Brain microvascular endothelial cell (primary cell): ENCODE results near the gene SERPINA4.
"Not testable (repeated sequence)": the region's sequence is repeated elsewhere in the genome, so short reads cannot be mapped to it uniquely, and the experiment has no call there.

Experiments
- DNase-seq: peaks from one replicate; pipeline ENCODE4 v3.0.0-alpha.2; 2020
- H3K27ac ChIP-seq: fragments of 250-450 bp; sonication (Bioruptor Pico); 2 replicates; pipeline ENCODE4 v1.5.1; 2020; ENCODE audit warnings: mild to moderate bottlenecking, moderate library complexity
- H3K27me3 ChIP-seq: fragments of 250-450 bp; sonication (Bioruptor Pico); replicated peaks from 2 replicates; pipeline ENCODE4 v1.5.1; 2020; ENCODE audit warnings: mild to moderate bottlenecking
- H3K36me3 ChIP-seq: fragments of 250-450 bp; sonication (Bioruptor Pico); replicated peaks from 2 replicates; pipeline ENCODE4 v1.5.1; 2020; ENCODE audit warnings: mild to moderate bottlenecking
- H3K4me3 ChIP-seq: 2 replicates; pipeline ENCODE4 v1.5.1; 2011; ENCODE audit warnings: low read depth, mild to moderate bottlenecking, control low read depth, low read length, moderate library complexity
- in situ Hi-C: cut with HindIII; loops from 2 replicates; pipeline ENCODE4 v1.10.0; 2017; ENCODE audit warnings: low sequenced_read_pairs, low pct_ligation_motif_present
- TF ChIP-seq, protein P1 (sequence below): IDR thresholded peaks from 2 replicates; pipeline ENCODE4 v1.5.1; 2011; ENCODE audit warnings: low read depth, mild to moderate bottlenecking, moderate library complexity, low read length, control low read depth, inconsistent platforms; ENCODE audit errors: missing control alignments

The SERPINA4 gene

DNA sequence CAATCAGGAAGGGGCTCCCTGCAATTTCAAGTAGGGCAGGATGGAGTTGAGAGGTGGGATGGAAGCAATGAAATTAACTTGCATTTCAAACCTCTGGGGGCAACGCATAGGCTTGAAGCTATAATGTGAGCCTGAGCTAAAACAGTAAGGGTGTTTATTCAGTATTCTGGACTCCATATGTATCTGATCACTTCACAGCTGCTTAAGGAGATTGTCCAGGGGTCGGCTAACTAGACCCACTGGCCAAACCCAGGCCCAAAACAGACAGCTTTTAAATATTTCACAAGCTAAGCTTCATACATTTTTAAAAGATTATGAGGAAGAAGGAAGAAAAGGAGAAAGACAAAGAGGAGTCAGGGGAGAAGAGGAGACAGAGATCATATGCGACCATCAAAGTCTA lies 44.1 kb downstream of the SERPINA4 start:
- in situ Hi-C loops, result no loop called here
- Histone ChIP-seq H3K4me3 (no peak overlapping the region), H3K27ac (no peak overlapping the region), H3K36me3 (no peaks in the 10 kb centered on the region), H3K27me3 (no peaks in the 10 kb centered on the region)
- DNase-seq, result no peak
- TF ChIP-seq, protein P1, sequence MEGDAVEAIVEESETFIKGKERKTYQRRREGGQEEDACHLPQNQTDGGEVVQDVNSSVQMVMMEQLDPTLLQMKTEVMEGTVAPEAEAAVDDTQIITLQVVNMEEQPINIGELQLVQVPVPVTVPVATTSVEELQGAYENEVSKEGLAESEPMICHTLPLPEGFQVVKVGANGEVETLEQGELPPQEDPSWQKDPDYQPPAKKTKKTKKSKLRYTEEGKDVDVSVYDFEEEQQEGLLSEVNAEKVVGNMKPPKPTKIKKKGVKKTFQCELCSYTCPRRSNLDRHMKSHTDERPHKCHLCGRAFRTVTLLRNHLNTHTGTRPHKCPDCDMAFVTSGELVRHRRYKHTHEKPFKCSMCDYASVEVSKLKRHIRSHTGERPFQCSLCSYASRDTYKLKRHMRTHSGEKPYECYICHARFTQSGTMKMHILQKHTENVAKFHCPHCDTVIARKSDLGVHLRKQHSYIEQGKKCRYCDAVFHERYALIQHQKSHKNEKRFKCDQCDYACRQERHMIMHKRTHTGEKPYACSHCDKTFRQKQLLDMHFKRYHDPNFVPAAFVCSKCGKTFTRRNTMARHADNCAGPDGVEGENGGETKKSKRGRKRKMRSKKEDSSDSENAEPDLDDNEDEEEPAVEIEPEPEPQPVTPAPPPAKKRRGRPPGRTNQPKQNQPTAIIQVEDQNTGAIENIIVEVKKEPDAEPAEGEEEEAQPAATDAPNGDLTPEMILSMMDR, result no peak

- H3K4me3 ChIP-seq, H3K27ac ChIP-seq, H3K27me3 ChIP-seq, DNase-seq, H3K36me3 ChIP-seq, in situ Hi-C loops: not testable (repeated sequence)
These were observed 47.7 kb downstream of the SERPINA4 start for GRCh38 chr14:94608966-94609365.

DNA sequence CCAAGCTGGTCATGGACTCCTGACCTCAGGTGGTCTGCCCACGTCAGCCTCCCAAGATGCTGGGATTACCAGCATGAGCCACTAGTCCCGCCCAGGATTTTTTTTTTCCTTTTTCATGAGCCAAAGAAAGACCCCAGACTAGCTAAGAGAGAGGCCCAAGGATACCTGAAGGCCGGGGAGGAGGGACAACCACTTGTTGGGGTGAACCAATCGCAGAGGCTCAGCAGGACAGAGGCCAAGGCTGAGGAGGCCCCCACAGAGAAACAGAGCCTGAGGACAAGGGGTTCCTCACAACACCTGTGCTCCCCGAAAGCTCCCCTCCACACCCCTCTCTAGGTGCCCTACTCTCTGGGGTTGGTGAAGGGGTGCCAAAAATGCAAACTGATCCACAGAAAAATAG lies 49.9 kb downstream of the SERPINA4 start:
- TF ChIP-seq, protein P1, result no peak
- in situ Hi-C loops, result no loop called here
- no peaks in the 10 kb centered on the region for H3K27me3 ChIP-seq
- no peak for DNase-seq
- H3K27ac ChIP-seq, result no peak overlapping the region
- no peak overlapping the region for H3K4me3 ChIP-seq
- H3K36me3 ChIP-seq, result no peaks in the 10 kb centered on the region

- DNase-seq, result no peak
- Histone ChIP-seq H3K36me3 (no peaks in the 10 kb centered on the region), H3K27me3 (no peaks in the 10 kb centered on the region), H3K4me3 (no peak within 1 kb of the TSS), H3K27ac (no peak within 1 kb of the TSS)
- TF ChIP-seq, protein P1, result no peak
- in situ Hi-C loops, result no loop called here
These were observed 50.9 kb downstream of the SERPINA4 start, which contains the start of gene SERPINA3 for GRCh38 chr14:94612174-94612573. SERPINA3 (plus strand) TSS chr14:94612391; CDS start chr14:94614442, 2,051 bp downstream.

GRCh38 chr14:94612580-94613554 lies 51.6 kb downstream of the SERPINA4 start:
- no peak overlapping the region for H3K4me3 ChIP-seq

More at GRCh38 chr14:94612580-94613554, 51.6 kb downstream of the SERPINA4 start:
- DNase-seq, result no peak
- TF ChIP-seq, protein P1, result no peak
- no peaks in the 10 kb centered on the region for H3K27me3 ChIP-seq
- in situ Hi-C loops, result no loop called here
- no peak overlapping the region for H3K27ac ChIP-seq
- H3K36me3 ChIP-seq, result no peaks in the 10 kb centered on the region
